ENCODE results near the gene UPP2.

UPP2 gene

DNA sequence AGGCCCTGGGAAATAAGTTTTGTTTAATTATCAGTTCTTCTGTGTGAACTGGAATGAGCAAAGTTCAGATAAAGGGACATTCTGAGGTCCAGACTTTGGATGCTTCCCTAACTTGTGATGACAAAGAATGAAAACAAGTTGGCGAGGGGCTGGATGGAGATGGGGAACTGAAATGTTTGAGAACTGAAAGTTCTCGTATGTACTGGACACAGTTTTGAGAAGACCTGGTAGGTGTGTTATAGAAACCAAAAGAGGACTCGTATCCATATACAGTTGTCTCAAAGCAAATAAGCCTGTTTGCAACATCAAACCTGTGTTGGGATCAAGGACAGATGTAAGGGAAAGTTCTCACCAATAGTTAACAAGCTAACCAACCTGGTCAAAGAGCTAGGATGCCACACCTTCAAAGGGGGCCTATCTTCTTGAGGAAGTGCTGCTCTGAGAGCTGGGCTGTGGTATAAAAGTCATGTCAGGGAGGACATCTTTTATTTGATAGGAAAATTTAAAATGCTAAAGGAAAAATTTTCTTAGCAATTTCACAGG lies at the start of gene UPP2:
Gene UPP2 (plus strand): TSS at position 493 of the 543 bp plus-strand sequence. CDS start 188 bp downstream, outside the sequence.
- DNase-seq = no peak

- no peak for DNase-seq
Observed at GRCh38 chr2:158052761-158053160, 48.9 kb upstream of the UPP2 start.

- DNase-seq = no peak
Observed at GRCh38 chr2:158056875-158057274, 44.8 kb upstream of the UPP2 start.

- DNase-seq = no peak
Observed at GRCh38 chr2:158060160-158060834, 41.4 kb upstream of the UPP2 start.

DNA sequence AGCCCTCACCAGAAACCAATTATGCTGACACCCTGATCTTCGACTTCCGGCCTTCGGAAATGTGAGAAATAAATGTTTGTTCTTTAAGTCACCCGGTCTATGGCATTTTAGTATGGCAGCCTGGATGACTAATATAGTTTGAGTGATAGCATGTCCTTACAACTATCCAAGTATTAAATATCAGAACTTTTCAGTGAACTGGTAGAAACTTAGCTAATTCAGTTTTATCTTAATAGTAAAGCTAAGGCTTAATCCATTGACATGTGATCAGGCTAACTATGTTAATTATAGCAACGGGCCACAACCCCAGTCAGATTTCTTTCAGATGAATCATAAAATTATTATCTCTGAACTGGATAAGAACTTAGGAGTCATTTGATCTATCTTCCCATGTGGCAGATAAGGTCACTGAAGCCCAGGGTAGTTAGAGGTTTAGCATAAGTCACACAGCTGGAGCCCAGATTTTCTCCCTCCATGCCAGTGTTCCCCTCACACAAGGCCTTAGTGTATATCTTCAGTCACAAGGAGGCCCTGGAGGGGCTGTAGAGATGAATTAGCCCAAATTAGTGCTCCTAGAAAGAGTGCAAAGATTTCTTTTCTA lies 40.7 kb upstream of the UPP2 start:
- no peak for DNase-seq

DNA sequence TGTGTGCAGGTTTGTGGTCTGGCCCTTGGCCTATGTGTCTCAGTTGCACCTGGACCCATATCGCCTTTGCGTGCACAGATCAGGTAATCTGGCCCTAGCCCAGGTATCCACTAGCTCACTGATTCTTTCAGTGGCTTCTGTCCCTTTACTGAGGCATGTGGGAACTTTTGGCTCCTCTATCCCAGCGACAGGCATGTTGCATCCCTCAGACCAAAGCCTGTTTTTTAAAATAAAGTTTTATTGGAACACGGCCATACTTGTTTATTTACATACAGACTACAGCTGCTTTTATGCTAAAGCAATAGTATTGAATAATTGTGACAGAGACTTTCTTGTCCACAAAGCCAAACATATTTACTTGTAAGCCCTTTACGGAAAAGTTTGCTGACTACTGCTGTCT lies 39.9 kb upstream of the UPP2 start:
- DNase-seq = no peak

DNA sequence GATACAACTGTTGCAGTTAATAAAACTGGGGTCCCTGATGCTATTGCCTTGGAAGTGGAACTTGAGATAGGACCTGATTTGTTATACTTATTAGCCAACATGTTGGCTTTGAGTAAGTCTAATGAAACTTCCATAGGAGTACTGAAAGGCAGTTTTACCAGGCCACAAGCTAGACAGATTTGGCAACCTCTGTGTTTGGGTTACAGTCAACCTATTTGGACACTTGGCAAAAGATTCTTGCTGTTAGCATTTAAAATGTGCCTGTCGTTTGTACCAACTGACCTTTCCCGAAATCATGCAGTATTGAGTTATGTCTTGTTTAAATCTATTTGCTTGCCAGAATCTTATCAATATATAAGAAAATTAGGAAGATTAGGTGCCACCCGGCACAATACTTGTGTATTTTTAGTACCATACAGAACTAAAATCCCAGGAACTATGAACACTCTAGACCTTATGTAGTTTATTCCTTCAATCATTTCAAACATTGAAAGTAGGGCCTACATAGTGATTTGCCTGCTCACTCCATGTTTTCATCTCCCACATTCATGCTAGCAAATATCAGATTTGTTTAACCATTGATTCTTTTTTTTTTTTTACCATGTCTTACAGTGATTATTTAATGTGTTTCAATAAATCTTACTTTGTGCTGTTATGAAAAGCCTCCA lies 35.5 kb upstream of the UPP2 start:
- DNase-seq = no peak

DNA sequence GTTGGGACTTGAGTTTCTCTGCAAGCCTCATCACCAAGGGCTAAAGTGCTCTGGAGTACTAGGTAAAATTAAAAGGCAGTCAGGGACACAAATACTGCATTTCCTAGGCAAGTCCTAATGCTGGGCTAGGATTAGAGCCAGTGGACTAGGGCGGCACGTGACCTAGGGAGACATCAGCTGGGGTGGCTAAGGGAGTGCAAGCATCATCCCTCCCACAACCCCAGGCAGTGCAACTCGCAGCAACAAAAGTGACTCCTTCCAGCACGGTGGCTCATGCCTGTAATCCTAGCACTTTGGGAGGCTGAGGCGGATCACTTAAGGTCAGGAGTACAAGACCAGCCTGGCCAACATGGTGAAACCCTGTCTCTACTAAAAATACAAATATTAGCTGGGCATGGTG lies 30.7 kb upstream of the UPP2 start:
- DNase-seq = no peak

GRCh38 chr2:158072361-158072760 lies 29.3 kb upstream of the UPP2 start:
- DNase-seq = no peak

- no peak for DNase-seq
Observed at GRCh38 chr2:158079672-158080071, 22.0 kb upstream of the UPP2 start.

DNA sequence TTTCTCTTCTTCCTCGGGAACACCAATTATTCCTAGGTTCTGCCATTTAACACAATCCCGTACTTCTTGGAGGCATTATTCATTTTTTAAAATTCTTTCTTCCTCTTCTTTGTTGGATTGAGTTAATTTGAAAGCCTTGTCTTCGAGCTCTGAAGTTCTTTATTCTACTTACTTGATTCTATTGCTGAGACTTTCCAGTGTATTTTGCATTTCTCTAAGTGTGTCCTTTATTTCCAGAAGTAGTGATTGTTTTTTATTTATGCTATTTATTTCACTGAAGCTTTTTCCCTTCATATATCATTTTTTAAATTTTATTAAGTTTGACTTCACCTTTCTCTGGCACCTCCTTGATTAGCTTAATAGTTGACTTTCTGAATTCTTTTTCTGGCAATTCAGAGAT lies 13.6 kb upstream of the UPP2 start:
- DNase-seq = no peak

DNA sequence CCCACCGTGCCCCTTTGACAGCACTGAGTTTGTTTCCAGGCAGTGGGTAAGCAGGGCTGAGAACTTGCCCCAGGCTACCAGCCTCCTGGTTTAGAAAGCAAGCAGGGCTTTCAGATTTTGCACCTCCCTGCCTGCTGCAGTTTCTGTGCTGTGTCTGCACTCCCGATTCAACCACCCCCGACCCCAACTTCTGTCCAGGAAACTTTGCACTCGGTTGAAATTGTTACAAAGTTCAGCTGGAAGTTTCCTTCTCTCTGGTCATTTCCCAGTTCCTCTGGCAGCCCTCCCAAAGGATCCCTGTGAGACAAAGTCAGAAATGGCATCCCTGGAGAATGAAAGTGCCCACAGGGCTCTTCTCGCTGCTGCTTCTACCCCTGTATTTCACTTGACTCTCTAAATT lies 12.4 kb upstream of the UPP2 start:
- DNase-seq = no peak

GRCh38 chr2:158091647-158092046 lies 10.0 kb upstream of the UPP2 start:
- no peak for DNase-seq

GRCh38 chr2:158094487-158095092 lies 7.1 kb upstream of the UPP2 start:
- no peak for DNase-seq

DNA sequence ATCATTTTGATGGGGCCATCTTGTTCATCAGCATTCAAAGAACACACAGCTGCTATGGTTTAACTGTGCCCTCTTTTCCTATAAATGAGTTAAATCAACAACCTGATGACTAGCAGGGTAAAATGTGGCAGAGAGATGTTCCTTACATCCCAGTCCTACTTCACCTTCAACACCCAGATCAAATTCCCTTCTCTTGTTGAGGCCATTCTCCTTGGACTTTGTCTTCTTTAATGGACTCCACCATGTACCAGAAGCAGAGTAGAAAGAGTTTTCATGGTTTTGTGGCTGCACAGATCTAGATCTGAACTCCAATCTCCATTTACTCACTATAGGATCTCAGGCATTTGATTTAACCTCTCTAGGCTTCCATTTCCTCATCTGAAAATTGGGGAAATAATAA lies 6.4 kb upstream of the UPP2 start:
- no peak for DNase-seq

GRCh38 chr2:158095912-158096311 lies 5.8 kb upstream of the UPP2 start:
- DNase-seq = no peak

DNA sequence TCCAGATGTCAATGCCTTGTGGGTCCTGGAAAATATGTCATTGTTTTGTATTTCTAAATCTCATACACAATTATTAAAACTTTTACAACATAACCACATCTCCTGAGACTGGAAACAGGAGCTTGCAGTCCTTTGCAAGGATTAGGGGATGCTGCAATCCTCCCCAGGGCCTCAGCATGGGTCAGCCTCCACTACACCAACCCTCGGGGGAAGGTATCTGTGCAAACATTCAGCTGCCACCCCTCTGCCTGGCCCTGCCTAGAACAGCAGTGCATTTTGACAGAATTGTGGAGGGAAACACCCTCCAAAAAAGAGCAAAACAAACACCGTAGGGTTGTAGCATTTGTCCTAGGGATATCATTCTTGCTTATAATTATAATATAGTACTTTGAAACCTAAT lies 4.2 kb upstream of the UPP2 start:
- DNase-seq = no peak

- no peak for DNase-seq
Observed at GRCh38 chr2:158098178-158098577, 3.5 kb upstream of the UPP2 start.

- no peak for DNase-seq
Observed at GRCh38 chr2:158099716-158100115, 2.0 kb upstream of the UPP2 start.

GRCh38 chr2:158100411-158100810 lies 1.3 kb upstream of the UPP2 start:
- no peak for DNase-seq

- no peak for DNase-seq
Observed at GRCh38 chr2:158102446-158102845, 770 bp downstream of the UPP2 start.

GRCh38 chr2:158103411-158104012 lies 1.8 kb downstream of the UPP2 start:
- no peak for DNase-seq

DNA sequence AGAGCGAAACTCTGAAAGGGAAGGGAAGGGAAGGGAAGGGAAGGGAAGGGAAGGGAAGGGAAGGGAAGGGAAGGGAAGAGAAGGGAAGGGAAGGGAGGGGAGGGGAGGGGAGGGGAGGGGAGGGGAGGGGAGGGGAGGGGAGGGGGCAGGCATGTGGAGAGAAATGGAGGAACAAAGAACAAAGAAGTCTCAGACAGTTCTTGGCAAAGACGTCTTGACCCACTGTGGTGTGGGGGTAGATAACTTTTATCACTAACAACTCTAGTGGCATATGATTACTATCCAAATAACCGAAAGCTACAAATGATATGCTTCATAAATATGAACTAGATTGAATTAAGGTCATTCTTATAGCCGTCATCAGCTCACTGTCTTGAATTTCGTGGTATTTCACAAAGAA lies 3.2 kb downstream of the UPP2 start:
- DNase-seq = no peak
